NCI-H146 treated with DMSO at 0.1 percent for 48 hours (cell line): ENCODE data around the gene NARF.

Source experiments
- DNase-seq: peaks from one replicate; lab custom pipeline; 2025; ENCODE audit not compliant: unreplicated experiment; lab: John Stamatoyannopoulos, UW

The NARF gene

DNA sequence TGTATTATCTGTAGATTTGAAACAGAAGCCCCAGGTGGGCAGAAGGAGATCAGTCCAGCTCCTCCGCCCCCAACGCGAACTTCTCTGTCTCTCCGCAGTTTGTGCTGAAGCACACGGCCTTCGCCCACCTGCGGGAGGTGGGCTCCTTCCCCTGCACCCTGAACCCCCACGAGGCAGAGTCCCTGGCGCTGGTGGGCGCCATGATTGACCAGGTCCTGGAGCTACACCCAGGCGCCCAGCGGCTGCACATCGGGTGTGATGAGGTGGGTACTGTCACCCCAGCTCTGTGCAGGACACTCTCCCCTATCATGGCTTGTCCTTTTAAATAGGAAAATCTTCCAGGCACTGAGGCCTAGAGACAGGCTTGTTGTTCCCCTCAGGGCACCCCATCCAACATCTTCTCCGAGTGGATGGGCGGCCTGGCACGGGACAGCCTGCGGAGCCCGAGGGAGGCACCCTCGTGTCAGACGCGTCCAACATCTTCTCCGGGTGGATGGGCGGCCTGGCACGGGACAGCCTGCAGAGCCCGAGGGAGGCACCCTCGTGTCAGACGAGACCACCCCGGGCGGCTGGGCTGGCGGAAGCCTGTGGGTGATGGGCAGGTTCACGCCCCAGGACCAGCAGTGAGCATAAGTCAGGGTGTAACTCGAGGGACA, 24.9 kb upstream of the NARF start:
- no peak for DNase-seq

DNA sequence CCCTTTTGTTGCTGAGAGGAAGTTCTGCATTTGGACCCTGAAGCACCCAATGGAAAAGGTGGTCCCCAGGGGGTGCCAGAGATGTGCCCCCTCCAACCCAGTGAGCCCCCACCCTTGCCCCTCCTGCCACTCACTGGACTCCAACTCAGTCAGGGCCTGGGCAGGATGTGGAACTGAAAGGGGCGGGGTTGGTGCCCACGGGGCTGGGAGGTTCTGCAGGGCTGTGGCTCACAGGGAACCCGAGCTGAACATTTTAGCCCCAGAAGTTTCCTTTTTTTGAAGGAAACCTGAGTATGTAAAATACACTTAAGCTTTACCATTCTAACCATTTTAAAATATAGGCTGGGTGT, 24.4 kb upstream of the NARF start:
- no peak for DNase-seq

DNA sequence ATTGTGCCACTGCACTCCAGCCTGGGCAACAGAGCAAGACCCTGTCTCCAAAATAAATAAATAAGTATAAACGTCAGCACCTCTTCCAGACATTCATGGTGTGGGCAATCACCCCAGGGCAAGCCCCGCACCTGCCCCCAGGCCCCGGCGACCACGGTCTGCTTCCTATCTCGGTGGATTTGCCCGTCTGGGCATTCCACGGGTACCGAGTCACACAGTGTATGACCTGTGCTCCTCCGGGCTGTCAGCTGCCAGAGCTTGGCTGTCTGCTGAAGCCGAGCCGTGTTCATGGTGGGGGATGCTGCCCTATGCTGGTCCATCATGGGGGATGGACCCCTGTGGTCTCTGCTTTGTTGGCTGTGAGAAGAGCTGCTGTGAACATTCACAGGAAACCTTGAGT, 23.4 kb upstream of the NARF start:
- DNase-seq = no peak

DNA sequence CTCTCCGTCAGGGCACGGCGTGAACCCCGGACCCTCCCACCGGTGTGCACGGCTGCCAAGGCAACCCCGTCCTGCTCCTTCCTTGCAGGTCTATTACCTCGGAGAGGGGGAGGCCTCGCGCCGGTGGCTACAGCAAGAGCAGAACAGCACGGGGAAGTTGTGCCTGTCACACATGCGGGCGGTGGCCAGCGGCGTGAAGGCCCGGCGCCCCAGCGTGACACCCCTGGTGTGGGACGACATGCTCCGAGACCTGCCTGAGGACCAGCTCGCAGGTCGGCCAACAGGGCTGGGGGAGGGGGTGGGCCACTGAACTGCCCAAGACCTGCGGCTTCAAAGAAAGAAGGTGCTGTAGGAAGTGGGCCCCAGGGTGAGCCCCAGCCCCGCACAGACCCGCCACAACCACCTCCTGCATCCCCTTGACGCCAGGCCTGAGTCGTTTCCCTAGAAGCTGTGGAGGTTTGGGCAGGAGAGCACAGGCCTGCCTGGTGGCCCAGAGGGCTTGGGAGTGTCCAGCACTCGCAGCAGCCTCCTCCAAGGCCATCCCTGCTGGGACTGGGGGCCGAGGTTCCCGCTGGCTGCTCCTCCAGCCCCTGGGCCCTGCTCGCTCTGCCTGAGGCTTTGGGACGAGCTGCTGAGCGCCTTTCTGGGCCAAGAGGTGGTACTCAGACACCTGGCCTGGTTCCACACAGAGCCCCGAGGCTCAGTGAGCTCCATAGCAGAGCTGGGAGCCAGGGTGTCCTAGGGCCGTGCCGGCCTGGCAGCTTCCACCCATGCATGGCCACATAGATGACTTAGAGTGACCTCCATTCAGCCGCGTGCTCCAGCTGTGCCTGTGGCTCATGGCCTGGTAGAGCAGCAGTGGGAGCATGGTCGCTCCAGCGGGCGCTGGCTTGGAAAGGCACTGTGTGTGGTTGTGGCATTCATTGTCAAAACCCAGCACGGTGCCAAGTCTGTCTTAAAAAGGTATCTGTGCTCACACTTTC, 22.6 kb upstream of the NARF start:
- DNase-seq = no peak

DNA sequence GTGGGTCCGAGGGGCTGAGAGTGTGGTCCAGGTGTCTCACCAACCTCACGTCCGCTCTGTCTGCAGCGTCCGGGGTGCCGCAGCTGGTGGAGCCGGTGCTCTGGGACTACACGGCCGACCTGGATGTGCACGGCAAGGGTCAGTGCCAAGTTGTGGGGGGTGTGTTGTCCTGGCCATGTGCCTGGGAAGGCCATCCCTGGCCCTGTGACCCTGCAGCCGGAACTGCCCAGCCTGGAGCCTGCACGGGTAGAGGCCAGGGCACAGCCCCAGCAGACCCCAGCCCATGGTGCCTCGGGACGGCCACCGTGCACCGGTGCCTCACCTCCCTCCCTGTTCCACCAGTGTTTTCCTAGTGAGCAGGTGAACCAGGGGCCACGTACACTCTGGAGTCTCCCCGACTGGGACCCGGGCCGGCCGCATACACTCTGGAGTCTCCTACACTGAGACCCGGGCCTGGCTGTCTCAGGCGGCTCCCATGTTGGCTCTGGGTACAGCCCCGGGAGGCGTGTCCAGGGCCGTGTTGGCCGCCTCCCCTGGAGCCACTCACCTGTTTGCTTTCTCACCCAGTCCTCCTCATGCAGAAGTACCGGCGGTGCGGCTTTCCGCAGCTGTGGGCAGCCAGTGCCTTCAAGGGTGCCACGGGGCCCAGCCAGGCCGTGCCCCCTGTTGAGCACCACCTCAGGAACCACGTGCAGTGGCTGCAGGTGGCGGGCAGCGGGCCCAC, 21.8 kb upstream of the NARF start:
- no peak for DNase-seq

DNA sequence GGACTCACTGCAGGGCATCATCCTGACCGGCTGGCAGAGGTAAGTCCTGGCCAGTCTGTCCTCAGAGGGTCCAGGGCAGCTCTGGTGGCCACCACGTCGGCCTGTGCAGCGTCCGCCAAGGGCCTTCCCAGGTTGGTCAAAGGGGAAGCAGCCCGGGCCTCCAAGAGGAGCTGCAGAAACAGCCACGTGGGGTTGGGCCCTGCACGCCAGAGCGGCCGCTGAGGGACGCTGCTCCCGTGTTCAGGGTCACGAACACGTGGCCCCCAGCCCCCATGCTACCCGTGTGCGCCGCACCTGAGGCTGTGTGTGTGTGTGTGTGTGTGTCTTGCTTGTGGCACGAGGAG, 21.2 kb upstream of the NARF start:
- no peak for DNase-seq

DNA sequence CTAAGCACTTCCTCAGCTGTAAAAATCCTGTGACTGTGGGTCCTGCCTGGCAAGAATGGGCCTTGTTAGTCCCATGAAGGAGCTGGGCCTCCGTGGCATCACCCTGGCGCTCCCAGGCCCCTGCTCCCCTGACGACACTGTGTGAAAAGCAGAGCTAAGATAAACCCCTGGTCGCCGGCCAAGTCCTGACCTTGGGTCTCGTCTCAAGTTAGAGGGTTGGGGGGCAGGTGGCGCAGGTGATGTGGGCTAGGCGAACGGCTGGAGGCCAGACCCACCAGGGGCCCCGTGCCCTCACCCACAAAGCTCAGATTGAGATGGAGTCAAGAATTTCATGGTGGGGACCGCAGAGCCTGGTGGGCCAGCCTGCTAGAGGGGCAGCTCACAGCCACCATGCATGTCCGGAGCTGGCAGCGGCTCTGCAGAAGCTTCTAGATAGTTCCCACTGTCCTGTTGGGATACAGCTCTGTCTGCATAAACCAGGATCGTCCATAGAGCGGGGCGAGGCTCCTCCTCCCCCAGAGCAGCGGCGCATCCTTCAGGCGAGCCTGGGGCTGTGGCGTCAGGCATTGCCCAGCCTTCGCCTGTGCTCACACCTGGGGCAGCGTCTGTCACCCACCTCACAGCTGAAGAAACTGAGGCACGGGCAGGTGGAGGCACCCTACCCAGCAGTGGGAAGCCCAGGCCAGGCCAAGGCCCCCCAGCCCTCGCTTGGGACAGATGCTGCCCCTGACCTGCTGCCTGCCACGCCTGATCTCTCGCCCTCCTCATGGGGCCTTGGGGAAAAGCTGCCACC, 19.9 kb upstream of the NARF start:
- no peak for DNase-seq

DNA sequence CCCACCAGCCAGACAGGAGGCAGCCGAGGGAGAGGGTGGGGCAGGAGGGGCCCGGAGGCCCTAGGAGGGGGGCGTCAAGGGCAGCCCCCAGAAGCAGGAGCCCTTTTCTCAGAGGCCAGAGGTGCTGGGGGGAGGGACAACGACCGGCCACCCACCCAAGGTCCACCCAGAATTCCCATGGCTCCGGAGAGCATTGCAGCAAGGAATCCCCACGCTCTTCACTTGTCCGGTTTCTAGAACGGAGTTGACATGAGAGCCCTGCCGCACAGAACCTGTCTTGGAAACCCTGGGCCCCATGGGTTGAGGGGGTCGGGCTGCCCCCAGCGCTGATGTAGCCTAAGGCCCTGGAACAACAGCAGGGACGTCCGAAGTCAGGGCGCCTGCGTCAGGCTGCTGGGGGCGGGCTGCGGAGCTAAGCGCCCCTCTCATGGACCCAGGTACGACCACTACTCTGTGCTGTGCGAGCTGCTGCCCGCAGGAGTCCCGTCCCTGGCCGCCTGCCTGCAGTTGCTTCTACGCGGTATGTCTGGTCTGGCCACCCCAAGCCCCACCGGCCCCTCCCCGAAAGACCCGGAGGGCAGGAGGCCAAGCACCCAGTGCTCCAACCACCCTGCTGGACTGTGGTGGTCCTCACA, 19.2 kb upstream of the NARF start:
- no peak for DNase-seq

DNA sequence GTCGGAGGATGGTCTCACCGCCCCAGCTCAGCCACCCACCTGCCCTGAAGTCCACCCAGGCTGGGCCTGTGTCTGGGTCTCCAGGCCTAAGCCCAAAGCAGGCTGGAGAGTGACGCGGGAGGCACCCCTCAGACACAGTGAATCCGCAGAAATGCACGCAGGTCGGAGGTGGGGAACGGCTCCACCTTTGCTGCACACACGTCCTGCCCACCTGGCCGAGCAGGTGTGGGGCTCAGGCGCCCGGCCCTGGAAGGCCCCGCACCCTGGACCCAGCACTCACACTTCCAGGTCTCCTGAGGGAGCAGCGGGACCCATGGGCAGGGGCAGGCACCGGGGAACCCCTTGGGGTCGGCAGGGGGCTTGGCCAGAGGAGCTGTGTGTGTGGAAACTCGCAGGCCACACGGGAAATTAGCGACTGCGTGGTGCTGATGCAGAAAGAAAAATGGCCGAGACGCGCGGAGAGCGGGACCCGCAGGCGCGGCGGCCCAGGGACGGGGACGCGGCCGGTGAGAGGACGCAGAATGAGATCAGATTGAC, 18.6 kb upstream of the NARF start:
- no peak for DNase-seq

DNA sequence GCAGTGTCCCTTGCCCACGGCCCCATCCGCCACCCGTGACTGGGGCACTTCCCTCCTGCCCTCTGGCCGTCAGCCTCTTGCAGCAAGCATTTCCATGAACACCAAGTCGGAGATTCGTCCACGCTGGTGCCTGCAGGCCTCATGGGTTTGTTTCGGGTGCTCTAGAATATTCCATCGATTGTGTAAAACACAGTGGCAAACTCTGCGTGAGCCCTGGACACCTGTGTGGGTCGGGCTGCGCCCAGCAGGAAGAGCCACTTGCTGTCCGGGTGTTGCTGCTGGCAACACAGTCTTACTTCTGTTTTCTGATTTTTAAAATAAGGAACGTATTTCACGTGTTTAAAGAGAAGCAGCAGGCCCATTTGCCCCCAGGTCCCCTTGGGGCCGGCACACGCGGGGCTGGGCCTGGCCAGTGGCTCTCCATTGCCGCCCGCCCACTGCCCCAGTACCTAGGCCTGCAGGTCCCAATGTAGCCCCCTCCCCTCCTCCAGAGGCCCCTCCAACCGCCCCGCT, 18.0 kb upstream of the NARF start:
- no peak for DNase-seq

DNA sequence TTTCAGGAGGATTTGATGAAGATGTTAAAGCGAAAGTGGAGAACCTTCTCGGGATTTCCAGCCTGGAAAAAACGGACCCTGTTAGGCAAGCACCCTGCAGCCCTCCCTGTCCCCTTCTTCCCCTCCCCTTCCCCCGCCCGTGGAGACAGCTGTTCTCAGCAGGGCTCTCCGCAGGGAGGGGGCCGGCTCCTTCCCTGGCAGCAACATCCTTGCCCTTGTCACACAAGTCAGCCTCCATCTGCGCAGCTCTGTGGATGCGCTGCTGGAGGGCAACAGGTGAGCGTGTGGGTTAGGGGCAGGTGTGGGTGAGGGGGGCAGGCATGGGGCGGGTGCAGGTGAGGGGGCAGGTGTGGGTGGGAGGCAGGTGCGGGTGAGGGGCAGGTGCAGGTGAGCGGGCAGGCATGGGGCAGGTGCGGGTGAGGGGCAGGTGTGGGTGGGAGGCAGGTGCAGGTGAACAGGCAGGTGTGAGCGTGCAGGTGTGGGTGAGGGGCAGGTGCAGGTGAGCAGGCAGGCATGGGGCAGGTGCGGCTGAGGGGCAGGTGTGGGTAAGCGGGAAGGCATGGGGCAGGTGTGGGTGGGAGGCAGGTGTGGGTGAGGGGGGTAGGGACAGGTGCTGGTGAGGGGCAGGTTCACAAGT, 17.4 kb upstream of the NARF start:
- DNase-seq = no peak

DNA sequence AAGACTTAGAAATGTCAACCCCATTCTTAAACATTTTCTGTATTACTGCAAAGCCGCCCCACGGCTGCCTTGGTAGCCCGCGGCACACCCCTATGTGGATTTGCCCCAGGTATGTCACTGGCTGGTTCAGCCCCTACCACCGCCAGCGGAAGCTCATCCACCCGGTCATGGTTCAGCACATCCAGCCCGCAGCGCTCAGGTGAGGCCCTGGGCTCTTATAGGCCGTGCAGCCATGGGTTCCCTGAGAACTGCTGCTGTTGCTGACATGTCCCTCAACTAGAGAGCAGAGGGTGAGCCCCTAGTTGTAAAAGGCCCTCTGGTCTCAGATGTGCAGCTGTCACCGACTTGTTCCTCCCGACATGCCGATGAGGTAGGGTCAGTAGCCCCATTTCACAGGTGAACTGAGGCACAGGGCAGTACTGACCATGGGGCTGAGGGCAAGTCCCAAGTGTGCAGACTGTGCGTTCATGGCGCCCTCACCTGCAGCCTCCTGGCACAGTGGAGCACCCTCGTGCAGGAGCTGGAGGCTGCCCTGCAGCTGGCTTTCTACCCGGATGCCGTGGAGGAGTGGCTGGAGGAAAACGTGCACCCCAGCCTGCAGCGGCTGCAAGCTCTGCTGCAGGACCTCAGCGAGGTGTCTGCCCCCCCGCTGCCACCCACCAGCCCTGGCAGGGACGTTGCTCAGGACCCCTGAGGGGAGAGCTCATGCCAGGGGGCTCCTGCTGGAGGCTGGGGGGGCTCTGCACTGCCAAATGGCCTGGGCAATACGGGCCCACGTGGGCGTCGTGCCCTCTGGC, 16.7 kb upstream of the NARF start:
- DNase-seq = no peak

DNA sequence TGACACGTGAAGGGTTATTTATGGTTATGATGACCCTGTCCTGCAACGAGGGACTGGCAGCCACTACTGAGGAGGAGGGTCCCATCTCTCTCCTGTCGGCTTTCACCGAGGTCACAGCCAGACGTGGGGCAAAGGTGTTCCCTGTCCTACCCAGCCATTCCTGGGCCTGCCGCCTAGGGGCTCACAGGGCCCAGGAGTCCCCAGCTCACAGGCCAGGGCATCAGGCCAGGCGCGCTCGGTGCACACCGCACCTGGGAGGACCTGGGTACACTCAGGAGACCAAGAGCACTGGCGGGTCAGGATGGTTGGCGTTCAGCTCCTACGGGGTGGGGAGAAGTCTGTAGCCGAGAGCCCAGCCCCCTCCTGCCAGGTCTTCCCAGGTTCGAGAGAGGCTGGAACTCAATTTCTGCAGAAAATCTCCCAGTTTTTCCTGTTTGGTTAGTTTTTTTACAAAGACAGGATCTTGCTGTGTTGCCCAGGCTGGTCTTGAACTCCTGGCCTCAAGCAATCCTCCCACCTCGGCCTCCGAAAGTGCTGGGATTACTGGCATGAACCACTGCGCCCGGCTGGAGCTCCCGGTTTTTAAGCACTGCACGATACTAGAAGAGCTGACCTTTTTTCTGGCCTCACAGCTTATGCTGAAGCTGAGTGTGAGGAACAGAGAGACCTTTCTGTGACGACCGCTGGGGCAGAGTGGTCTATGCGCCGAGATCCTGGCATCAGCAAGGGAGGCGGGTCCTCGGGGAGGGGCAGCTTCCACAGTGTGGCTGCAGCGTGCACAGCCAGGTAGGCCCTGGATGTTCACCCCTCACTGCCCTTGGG, 15.7 kb upstream of the NARF start:
- no peak for DNase-seq

DNA sequence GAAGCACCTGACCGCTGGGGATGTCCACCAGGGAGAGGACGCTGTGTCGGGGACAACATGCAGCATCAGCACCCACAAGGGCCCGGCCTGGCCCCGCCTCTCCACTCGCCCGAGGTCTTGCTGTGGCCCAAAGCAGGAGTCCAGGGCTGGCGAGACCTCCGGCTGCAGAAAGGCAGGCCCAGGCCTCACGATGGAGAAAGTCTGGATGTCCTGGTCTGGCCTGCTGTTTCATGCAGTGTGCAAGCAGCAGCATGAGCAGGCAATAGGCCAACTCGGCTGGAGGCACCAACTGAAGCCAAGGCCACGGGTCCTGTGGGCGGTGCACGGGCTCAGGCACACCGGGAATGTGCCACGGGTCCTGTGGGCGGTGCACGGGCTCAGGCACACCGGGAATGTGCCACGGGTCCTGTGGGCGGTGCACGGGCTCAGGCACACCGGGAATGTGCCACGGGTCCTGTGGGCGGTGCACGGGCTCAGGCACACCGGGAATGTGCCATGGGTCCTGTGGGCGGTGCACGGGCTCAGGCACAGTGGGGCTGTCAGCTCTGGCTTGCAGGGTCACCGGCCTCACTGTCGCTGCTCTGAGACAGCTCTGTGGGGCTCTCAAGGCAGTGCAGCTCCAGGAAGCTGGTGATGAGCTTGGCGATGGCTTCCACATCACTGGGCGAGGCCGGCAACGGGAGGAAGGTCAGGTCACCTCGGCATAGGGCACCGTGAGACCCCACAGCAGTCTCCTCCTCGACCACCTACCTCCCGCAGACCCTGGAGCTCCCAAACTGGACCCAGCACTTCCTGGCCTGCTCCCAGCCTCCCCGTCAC, 14.9 kb upstream of the NARF start:
- DNase-seq = no peak

DNA sequence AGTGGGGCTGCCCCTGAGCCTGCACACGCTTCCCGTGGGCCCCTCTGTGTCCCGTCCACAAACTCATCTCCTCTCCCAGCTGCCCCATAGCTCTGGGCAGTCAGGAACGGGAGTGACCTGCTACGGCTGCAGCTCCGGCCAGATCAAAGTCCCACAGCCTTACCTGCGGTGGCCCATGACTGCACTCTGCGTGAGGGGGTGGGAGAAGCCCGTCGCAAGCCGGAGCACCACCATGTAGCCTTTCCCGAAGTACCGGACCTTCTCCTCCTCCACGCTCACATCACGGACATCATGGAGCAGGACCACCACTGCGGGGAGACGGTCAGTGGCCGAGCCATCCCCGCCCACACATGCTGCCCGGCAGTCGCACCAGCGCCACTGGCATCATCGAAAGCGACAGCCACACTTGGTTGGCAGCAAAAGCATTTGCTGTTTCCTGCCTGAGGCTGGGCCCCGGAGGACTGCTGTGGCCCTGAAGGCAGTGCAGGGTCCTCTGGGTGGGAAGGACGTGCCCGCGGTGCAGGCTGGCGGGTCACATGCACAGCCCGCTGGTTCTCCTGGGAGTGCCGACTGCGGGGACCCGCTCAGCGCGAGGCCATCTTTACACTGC, 14.2 kb upstream of the NARF start:
- DNase-seq = no peak

DNA sequence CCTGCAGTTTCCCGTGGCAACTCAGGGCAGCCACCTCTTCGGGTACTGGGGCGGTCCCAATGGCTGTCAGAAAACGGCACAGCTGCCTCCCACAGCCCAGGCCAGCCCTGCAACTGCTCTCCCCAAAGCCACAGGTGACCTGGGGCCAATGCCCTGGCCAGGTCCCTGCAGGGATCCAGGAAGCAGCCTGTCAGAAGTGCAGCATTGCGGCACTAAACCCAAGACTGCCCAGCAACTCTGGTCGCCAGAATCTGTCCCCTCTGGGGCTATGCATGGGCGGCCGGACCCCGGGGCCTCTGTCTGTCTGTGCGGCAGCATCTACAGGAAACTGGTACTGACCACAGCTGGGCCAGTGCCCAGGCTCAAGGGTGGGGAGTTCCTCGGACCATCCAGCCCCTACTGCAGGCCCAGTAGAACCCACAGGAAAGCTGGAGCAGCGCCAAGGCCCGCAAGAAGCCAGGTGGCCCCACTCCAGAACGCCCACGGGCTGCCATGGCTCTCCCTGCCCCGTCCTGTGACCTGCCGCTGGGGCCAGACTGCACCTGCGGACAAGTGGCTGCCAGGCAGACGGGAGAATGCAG, 13.5 kb upstream of the NARF start:
- DNase-seq = no peak

DNA sequence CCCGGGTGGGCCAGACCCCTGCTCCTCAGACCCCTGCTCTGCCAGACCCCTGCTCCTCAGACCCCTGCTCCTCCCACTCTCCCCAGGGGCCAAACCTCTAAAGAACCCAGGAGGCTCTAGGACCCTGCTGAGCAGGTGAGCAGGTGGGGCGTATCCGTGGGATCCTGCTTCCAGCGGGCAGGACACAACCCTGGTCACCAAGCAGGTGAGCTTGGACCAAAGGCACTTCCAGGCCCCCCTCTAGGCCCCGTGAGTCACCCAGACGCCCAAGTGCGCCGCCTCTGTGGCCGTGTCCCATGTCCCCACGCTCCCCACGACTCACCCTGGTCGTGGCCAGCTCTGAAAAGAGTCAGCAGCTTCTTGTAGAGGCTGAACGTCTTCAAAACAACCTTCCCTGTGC, 13.0 kb upstream of the NARF start:
- DNase-seq = no peak
